HG03159 (cell line): ENCODE results near the gene NEMF.
"Not testable (repeated sequence)": the region's sequence is repeated elsewhere in the genome, so short reads cannot be mapped to it uniquely, and the experiment has no call there.

Experiments used
- ATAC-seq: cut with Tn5 transposase; IDR thresholded peaks from one replicate; pipeline ENCODE4 v1.9.1; 2021; ENCODE audit warnings: mild to moderate bottlenecking, moderate library complexity; ENCODE audit not compliant: unreplicated experiment

Gene NEMF

GRCh38 chr14:49852301-49853157, at the start of gene NEMF:
Gene NEMF (minus strand): TSS chr14:49852788. CDS start chr14:49852753, 35 bp downstream.
- peak; percentile 84 for ATAC-seq

GRCh38 chr14:49900973-49901372, 48.4 kb upstream of the NEMF start:
- no peak for ATAC-seq

GRCh38 chr14:49898485-49898884, 45.9 kb upstream of the NEMF start:
- no peak for ATAC-seq

GRCh38 chr14:49897965-49898364, 45.4 kb upstream of the NEMF start:
- ATAC-seq = no peak

GRCh38 chr14:49897414-49897813, 44.8 kb upstream of the NEMF start:
- no peak for ATAC-seq

- ATAC-seq = no peak
These were observed 44.4 kb upstream of the NEMF start for GRCh38 chr14:49896966-49897365.

GRCh38 chr14:49896272-49896671, 43.7 kb upstream of the NEMF start:
- not testable (repeated sequence) for ATAC-seq

- no peak for ATAC-seq
These were observed 42.9 kb upstream of the NEMF start for GRCh38 chr14:49895480-49895879.

GRCh38 chr14:49894214-49895107, 41.9 kb upstream of the NEMF start:
- ATAC-seq = not testable (repeated sequence)

GRCh38 chr14:49893309-49894213, 41.0 kb upstream of the NEMF start:
- ATAC-seq = peak; percentile 49

- peak; percentile 88 for ATAC-seq
These were observed 40.2 kb upstream of the NEMF start, which contains the start of gene ARF6 for GRCh38 chr14:49892636-49893308. Gene ARF6 (plus strand): TSS chr14:49893082. CDS start chr14:49893737, 655 bp downstream.

GRCh38 chr14:49892301-49892635, 39.7 kb upstream of the NEMF start:
- peak; percentile 28 for ATAC-seq

GRCh38 chr14:49888293-49888692, 35.7 kb upstream of the NEMF start:
- ATAC-seq = no peak

GRCh38 chr14:49886523-49886922, 33.9 kb upstream of the NEMF start:
- no peak for ATAC-seq

GRCh38 chr14:49882826-49883694, 30.5 kb upstream of the NEMF start:
- no peak for ATAC-seq

GRCh38 chr14:49881350-49882001, 28.9 kb upstream of the NEMF start:
- ATAC-seq = no peak

GRCh38 chr14:49880267-49881064, 27.9 kb upstream of the NEMF start:
- ATAC-seq = no peak
